ENCODE measurements around the gene NOSIP. TPM values are rescaled to one million over a fixed set of nuclear protein-coding genes. Genes with fewer than 3 reads are reported as not detected.
A peak's percentile ranks its signal among the peaks of the same experiment; 100 is the strongest.

NOSIP gene
- total RNA-seq, 1 experiment from 2014 or later = 66.1 TPM

DNA sequence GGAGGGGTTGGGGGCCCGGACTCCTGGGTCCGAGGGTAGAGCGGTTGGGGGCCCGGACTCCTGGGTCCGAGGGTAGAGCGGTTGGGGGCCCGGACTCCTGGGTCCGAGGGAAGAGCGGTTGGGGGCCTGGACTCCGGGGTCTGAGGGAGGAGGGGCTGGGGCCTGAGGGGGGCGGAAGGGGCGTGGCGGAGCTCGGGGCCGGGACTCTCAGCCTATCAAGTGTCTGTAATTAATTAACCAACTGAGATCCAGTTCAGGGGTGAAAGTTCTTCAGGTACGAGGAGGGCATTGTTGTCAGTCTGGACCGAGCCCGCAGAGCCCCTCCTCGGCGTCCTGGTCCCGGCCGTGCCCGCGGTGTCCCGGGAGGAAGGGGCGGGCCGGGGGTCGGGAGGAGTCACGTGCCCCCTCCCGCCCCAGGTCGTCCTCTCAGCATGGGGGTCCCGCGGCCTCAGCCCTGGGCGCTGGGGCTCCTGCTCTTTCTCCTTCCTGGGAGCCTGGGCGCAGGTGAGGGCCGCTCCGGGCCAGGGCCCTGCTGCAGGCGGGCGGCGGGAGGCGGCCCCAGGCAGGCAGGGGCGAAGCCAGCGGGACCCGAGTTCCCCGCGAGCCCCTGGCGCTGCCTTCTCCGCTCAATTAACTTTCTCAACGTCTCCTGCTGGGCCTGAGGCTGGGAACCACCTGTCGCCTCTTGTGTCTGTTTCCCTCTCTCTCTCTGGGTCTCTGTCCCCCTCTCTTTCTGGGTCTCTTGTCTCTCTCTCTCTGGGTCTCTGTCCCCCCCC lies 67.2 kb downstream of the NOSIP start:
- ATAC-seq = peak; percentile 76
- in situ Hi-C loops (cut with HindIII; ENCODE audit: low pct_unique_long_range_greater_than_20kb, low sequenced_read_pairs) (no loop called here), intact Hi-C loops (cut with micrococcal nuclease; ENCODE audit: unreplicated experiment) (no loop called here)
- DNase-seq (ENCODE audit: low read depth, low spot score) = no peak
- H3K27me3 ChIP-seq (ENCODE audit: control insufficient read depth, insufficient read depth, low read length) = no peaks in the 10 kb centered on the region
- H3K36me3 ChIP-seq (ENCODE audit: control insufficient read depth, insufficient read depth, low read length) = no peaks in the 10 kb centered on the region
- no peaks in the 10 kb centered on the region for H3K9me3 ChIP-seq (ENCODE audit: control insufficient read depth, insufficient read depth, low read depth, low read length)
- no peak for TF ChIP-seq TCF7L2 (IDR thresholded peaks at IDR 0.05; ENCODE audit: low read depth, low read length)
- no peak for TF ChIP-seq SIN3A (IDR thresholded peaks at IDR 0.05; ENCODE audit: borderline replicate concordance, insufficient read depth, low read depth, low read length)
- TF ChIP-seq, protein P1, sequence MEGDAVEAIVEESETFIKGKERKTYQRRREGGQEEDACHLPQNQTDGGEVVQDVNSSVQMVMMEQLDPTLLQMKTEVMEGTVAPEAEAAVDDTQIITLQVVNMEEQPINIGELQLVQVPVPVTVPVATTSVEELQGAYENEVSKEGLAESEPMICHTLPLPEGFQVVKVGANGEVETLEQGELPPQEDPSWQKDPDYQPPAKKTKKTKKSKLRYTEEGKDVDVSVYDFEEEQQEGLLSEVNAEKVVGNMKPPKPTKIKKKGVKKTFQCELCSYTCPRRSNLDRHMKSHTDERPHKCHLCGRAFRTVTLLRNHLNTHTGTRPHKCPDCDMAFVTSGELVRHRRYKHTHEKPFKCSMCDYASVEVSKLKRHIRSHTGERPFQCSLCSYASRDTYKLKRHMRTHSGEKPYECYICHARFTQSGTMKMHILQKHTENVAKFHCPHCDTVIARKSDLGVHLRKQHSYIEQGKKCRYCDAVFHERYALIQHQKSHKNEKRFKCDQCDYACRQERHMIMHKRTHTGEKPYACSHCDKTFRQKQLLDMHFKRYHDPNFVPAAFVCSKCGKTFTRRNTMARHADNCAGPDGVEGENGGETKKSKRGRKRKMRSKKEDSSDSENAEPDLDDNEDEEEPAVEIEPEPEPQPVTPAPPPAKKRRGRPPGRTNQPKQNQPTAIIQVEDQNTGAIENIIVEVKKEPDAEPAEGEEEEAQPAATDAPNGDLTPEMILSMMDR (IDR thresholded peaks at IDR 0.05) = no peak
- TF ChIP-seq, protein P2, sequence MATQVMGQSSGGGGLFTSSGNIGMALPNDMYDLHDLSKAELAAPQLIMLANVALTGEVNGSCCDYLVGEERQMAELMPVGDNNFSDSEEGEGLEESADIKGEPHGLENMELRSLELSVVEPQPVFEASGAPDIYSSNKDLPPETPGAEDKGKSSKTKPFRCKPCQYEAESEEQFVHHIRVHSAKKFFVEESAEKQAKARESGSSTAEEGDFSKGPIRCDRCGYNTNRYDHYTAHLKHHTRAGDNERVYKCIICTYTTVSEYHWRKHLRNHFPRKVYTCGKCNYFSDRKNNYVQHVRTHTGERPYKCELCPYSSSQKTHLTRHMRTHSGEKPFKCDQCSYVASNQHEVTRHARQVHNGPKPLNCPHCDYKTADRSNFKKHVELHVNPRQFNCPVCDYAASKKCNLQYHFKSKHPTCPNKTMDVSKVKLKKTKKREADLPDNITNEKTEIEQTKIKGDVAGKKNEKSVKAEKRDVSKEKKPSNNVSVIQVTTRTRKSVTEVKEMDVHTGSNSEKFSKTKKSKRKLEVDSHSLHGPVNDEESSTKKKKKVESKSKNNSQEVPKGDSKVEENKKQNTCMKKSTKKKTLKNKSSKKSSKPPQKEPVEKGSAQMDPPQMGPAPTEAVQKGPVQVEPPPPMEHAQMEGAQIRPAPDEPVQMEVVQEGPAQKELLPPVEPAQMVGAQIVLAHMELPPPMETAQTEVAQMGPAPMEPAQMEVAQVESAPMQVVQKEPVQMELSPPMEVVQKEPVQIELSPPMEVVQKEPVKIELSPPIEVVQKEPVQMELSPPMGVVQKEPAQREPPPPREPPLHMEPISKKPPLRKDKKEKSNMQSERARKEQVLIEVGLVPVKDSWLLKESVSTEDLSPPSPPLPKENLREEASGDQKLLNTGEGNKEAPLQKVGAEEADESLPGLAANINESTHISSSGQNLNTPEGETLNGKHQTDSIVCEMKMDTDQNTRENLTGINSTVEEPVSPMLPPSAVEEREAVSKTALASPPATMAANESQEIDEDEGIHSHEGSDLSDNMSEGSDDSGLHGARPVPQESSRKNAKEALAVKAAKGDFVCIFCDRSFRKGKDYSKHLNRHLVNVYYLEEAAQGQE (IDR thresholded peaks at IDR 0.05; ENCODE audit: insufficient read depth in 1 of 2, low read depth in 2 of 2, low read length in 1 of 2) = no peak
- no peak for TF ChIP-seq POLR2AphosphoS5 (IDR thresholded peaks at IDR 0.05; ENCODE audit: low read depth, low read length)
- CTCF ChIA-PET = interaction anchor here (0.7 kb wide), 1 partner anchor 9 kb away, joined by 3 read pairs; no protein-coding TSS in a partner anchor
- H3K27ac ChIP-seq (ENCODE audit: low read length) = no peak overlapping the region
- POLR2A ChIA-PET = no interaction called here
- peak overlapping the region; percentile 54 to 61 for H3K4me3 ChIP-seq (ENCODE audit: low read depth in 2 of 2, low read length in 2 of 2)
- no TSS peak for BruUV-seq (replicated peaks)
- no peaks in the 10 kb centered on the region for H3K4me1 ChIP-seq (ENCODE audit: control insufficient read depth, insufficient read depth, low read length)

DNA sequence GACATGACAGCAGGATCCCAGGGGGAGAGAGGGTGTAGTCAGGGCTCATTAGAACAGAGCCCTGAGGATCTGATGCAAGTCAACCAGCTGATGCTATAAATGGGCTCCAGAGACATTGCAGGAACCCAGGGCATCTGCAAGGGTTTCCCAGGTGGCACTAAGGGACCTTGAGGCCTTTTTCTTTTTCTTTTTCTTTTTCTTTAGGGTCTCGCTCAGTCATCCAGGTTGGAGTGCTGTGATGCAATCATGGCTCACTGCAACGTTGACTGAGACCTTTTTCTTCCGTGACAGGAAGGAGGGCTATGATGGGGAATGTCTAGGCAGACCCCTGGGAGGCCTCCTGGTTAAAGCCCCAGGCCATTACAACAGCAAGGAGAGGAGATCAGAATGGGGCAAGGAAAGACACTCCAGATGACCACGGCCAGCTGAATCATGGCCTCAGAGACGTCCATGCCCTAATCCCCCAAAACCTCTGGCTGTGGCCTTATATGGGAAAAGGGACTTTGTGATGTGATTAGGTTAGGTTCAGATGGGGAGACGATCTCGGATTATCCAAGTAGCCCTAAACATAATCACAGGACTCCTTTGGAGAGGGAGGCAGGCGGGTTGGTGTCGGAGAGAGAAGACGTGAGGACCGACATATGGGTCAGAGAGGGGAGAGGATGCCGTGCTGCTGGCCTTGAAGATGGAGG lies 72.4 kb downstream of the NOSIP start:
- CTCF ChIA-PET = interaction anchor here (0.5 to 0.6 kb wide), 2 partner anchors 20 to 72 kb away, joined by 6 to 8 read pairs; partner anchors contain the start of genes NOSIP and RCN3
- H3K4me1 ChIP-seq (ENCODE audit: control insufficient read depth, insufficient read depth, low read length) = no peaks in the 10 kb centered on the region
- TF ChIP-seq SIN3A (IDR thresholded peaks at IDR 0.05; ENCODE audit: borderline replicate concordance, insufficient read depth, low read depth, low read length) = no peak
- TF ChIP-seq, protein P1 (IDR thresholded peaks at IDR 0.05) = no peak
- no peak for TF ChIP-seq POLR2AphosphoS5 (IDR thresholded peaks at IDR 0.05; ENCODE audit: low read depth, low read length)
- TF ChIP-seq, protein P2 (IDR thresholded peaks at IDR 0.05; ENCODE audit: insufficient read depth in 1 of 2, low read depth in 2 of 2, low read length in 1 of 2) = no peak
- POLR2A ChIA-PET = no interaction called here
- BruUV-seq (replicated peaks) = no TSS peak
- no peak overlapping the region for H3K4me3 ChIP-seq (ENCODE audit: low read depth in 2 of 2, low read length in 2 of 2)
- H3K27me3 ChIP-seq (ENCODE audit: control insufficient read depth, insufficient read depth, low read length) = no peaks in the 10 kb centered on the region
- intact Hi-C loops (cut with micrococcal nuclease; ENCODE audit: unreplicated experiment) (no loop called here), in situ Hi-C loops (cut with HindIII; ENCODE audit: low pct_unique_long_range_greater_than_20kb, low sequenced_read_pairs) (no loop called here)
- DNase-seq (ENCODE audit: low read depth, low spot score) (no peak), ATAC-seq (no peak; the same call in 1 of the 2 replicates)
- no peak overlapping the region for H3K27ac ChIP-seq (ENCODE audit: low read length)
- no peaks in the 10 kb centered on the region for H3K9me3 ChIP-seq (ENCODE audit: control insufficient read depth, insufficient read depth, low read depth, low read length)
- H3K36me3 ChIP-seq (ENCODE audit: control insufficient read depth, insufficient read depth, low read length) = no peaks in the 10 kb centered on the region
